LoVo (cell line): ENCODE data around the gene SSTR3.
"Not testable (repeated sequence)": the region's sequence is repeated elsewhere in the genome, so short reads cannot be mapped to it uniquely, and the experiment has no call there.

Experiments
- DNase-seq: peaks from one replicate; pipeline ENCODE4 v3.0.0-alpha.2; 2016; ENCODE audit warnings: low spot score

Gene SSTR3

DNA sequence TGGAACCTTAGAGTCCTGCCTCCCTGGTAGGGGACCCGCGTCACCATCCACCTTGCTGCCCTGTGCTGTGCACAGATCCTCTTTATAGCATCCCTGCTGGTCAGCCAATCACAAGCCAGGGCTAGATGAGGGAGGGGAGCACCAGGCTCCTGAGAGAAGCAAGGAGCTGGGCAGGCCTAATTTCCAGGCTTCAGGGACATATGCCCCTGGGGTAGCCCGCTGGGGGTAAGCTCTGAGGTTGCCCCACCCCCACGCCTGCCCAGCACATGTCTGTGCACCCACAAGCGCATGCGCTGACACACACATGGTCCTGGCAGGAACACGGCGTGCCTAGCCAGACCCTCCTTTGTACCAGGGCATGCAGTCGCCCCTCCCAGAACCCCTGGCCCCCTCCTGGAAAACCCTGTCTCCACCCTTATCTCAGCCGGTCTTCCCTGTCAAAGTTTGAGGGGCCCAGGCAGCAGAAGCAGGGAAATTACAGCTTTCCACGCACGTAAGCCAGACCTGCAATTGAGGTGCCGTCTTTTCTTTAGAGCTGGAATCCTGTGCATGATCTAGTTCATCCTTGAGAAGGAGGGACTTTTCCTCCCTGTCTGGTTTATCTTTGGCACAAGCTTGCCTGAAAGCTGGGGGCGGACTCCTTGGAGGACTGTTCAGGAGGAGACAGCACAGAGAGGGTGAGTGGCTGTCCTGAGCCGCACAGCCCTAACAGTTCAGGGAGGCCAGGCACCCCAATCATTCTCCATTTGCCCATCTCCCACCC, 2.1 kb downstream of the SSTR3 start:
- DNase-seq = no peak

- no peak for DNase-seq
These were observed 3.0 kb downstream of the SSTR3 start for GRCh38 chr22:37209140-37209845.

DNA sequence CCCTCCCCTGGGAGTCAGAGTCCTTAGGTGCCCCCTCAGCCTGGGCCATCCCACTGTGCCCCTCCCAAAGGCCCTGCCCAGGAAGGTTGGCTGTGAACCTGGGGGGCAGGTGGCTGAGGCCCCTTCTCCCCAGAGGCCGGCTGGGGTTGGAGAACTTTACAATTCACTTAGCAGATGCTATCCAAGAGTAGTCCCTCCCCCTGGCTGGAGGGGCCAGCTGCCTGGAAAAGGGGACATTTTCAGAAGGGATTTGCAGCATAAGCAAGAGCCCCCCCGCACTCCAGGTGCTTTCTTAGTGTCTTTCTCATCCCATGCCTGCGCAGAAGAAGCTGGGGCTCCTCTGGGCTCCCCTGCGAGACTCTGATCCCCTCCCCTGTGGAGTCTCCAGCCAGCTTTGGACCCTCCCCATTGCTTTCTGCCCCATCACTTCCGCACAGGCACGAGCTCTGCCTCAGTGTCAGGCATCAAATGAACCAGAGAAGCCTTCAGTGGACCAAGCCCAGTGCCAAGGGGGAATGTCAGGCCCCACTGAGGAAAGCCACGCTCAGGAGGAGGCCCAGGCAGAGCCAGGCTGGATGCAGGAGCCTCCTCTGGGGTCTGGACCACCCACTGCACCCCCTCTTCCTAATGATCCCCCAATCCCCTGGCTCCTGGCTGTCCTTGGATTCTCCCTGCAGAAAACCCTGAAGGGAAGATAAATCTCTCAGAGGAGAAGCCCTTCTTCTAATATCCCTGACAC, 3.7 kb downstream of the SSTR3 start:
- no peak for DNase-seq

- no peak for DNase-seq
These were observed 4.3 kb downstream of the SSTR3 start for GRCh38 chr22:37207981-37208380.

DNA sequence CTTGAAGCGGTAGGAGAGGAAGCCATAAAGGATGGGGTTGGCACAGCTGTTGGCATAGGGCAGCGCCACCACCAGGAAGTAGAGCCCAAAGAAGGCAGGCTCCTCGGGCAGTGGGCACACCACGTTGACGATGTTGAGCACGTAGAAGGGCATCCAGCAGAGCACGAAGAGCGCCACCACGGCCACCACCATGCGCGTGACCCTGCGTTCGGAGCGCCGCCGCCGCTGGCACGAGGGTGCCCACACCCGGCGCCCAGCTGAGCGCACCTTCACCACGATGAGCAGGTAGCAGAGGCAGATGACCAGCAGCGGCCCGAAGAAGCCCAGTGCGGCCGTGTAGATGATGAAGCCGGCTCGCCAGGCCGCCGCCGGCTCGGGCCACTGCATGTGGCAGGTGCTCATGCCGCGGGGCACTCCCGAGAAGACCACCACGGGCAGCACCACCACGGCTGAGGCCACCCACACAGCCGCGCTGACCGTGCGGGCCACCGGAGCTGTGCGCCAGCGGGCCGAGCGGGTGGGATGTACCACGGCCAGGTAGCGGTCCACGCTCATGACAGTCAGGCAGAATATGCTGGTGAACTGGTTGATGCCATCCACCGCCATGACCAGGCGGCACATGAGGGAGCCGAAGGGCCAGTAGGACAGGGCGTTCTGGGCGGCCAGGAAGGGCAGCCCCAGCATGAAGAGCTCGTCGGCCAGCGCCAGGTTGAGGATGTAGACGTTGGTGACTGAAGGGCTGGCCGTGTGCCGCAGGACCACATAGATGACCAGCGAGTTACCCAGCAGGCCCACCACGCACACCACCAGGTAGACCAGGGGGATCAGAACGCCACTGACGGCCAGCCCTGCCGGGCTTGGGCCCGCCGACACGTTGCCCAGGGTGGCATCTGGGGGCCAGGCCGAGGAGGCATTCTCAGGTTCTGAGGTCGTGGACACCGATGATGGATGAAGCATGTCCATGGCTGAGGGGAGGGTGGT, 5.1 kb downstream of the SSTR3 start:
- no peak for DNase-seq

- DNase-seq = no peak
These were observed 6.0 kb downstream of the SSTR3 start for GRCh38 chr22:37206118-37206840.

GRCh38 chr22:37205046-37205445, 7.2 kb downstream of the SSTR3 start:
- no peak for DNase-seq

DNA sequence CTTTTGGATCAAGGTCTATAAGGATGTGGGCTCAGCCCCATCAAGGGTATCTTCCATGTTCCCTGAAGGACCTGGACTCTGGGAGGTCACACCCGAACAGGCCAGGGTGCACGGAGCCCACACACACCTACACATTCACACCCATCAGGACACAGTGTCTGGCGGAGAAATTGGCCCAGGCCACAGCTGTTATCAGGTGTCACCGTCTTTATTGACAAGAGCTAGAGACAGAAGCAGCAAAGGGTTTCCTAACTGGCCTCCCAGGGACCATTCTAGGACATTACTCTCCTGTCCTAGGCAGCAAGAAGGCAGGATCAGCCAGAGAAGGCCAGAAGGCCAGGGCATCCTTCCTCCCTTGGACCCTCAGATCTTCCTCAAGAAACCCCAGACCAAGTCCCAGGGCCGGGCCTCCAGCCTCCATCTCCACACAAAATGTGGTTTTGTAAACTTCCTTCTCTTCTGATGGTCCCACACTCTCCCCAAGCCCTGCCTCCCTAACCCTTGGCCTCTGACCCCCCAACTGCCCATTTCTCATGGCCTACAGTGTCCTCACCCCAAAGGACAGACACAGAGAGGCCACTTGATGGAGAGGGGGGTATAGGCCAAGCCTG, 8.1 kb downstream of the SSTR3 start:
- no peak for DNase-seq

GRCh38 chr22:37203354-37204044, 8.8 kb downstream of the SSTR3 start:
- DNase-seq = no peak

DNA sequence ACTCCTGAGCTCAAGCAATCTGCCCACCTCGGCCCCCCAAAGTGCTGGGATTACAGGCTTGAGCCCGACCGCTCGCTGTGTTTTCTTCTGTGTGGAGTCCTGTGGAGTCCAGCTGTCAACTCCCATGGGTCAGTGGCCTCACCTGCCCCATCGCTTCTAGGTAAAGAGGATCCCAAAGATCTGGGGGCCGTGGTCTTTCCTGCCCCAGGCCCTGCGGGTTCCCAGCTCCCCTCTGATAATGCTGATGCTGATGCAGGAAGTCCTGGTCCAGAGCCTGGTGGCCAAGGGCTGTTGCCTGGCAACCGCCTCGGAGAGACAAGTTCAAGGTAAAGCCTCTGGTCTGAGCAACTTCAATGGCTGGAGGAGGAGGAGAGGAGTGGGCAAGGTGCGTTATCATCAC, 9.6 kb downstream of the SSTR3 start:
- DNase-seq = no peak

DNA sequence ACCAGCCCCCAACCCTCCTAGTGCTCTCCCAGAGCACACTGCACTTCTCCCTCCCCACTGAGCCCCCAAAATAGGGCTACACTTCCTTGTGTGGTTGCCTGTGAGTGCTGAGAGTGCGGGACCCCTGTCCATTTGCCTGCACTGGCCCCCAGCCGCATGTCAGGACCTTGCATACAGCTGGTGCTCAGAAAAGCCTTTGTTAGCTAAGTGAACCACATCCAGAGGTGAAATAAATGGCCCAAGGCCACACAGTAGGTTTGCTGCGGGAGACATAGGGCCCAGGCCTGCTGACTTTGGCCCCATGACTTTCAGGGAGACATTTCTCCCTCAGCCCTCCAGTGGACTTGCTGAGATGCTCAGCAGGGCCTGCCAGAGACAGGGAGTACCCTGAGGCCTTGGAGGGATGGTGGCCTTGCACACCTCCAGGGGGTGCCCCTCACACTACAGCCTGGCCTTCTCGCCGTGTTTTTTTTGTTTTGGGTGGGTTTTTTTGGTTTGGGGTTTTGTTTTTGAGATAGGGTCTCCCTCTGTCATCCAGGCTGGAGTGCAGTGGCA, 10.2 kb downstream of the SSTR3 start:
- no peak for DNase-seq

GRCh38 chr22:37201443-37201820, 10.8 kb downstream of the SSTR3 start:
- not testable (repeated sequence) for DNase-seq

DNA sequence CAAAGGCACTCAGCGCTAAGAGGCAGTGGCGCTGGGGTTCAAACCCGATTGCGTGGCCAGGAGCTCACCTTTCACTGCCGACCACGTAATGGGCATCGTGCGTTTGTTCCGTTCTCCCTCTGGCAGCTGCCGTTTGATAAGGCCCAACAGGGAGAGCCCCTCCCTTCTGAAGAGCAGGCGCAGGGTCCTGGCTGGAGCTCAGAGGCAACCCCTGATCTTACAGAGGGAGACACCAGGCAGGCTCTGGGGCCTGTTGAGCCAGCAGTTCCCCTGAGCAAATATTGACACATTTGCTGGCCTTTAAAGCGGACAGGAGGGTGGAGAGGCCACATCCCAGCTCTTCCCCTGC, 12.5 kb downstream of the SSTR3 start:
- peak; percentile 17 for DNase-seq

DNA sequence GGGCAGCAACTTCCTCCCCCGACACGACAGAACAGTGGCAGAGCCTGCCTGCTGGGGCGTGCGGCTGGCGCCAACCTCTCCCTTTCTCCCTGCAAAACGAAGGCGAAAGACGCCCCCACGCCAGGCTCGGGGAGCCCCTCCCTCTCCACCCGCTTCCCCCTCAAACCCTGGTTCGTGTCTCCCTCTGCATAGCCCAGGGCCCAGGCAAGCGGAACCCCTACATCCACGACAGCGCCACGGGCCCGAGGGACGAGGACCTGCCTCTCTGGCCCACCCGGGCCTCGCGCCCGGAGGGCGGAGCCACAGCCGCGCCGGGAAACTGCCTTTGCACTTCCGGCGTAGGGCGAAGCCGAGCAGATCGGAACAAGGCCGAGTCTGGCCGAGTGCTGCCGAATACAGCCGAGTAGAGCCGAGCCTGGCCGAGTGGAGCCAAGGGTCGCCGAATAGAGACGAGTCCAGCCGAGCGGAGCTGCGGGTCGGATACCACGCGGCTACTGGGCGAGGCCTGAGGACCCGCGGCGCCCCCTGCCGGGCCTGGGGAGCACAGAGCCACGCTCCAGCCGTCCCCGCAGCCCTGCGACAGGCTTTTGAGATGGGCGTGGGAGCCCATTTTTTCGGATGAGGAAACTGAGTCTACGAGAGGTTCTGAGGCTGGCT, 13.0 kb downstream of the SSTR3 start:
- peak; percentile 98 for DNase-seq

DNA sequence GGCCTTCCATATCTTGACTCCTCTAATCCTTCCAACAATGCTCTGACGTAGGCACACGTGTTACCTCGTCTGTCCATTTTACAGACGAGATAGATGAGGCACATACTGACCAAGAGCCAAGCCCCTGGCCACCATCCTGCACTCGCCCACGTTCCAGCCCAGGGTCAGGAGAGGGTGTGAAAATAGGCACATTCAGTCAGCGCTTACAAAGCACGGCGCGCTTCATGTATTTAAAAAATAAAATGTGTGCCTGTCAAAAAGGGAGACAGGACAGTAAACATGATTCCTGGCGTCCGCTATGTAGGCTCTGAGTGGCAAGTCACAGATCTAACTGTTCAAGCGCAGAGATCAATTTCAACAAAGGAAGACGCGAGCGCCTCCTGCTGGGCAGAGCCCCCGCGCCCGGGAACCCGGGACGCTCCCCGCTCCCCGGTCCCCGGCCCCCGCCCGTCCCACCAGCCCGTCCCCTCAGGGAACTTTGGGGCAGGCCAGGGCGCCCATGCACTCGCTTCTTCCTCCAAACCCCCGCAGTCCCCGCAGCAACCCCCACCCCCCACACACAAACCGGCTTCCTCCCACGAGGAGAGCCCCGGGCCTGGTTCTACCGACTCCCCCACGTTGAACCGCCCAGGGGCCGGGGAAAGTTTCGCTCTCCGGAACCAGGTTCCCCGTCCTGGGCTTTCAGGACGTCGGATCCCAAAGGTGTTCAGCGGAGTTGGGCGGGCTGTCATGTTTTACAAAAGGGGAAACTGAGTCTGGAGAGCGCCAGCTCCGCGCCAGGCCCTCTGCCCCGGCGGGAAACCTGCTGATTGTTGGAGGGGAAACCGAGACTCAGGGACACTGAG, 13.8 kb downstream of the SSTR3 start:
- DNase-seq = peak; percentile 77

DNA sequence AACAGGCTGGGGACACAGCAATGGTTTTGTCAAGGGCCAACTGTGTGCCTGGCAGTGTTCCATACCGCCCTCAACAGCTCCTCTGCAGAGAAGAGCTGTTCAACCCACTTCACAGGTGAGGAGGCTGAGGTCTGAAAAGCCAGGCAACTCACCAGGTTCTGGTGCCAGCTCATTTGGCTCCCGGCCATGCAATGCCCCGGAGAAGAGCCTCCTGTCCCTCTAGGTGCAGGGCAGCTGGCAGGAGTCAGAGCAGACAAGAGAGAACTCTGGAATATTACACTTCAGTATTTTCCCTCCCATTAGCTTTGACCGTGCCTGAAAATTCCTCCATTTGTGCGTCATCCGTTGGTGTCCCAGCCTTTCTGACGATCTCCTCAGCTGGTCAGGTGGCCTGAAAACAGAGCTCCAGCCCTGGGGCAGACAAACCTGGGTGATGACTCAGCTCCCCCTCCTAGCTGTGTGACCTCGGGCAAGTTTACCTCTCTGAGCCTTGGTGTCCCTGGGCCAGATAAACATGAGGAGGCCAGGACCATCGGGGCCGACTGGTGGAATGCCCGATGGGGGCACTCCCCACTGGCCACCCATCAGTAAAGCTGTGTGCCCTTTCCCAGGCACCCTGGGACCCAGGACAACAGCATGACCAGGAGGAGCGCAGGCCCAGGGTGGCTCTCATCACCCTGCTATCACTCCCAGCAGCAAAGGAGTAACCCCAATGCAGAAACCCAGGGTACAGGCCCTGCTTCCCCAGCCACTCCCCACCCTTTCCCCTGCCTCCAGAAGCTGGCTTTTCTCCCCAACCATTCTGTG, 14.6 kb downstream of the SSTR3 start:
- peak; percentile 84 for DNase-seq
